H1 (cell line): ENCODE results near the gene KLHL15. TPM values are rescaled to one million over a fixed set of nuclear protein-coding genes. Genes with fewer than 3 reads are reported as not detected.

ENCODE experiments used
- CTCF ChIA-PET: fragments of 300-600 bp; sonication (Branson Sonifier 250); formaldehyde crosslinking; loops from one replicate; lab custom pipeline; 2021; ENCODE audit not compliant: partially characterized antibody; lab: Charles Lee
- POLR2A ChIA-PET: fragments of 300-600 bp; sonication (Branson Sonifier 250); formaldehyde crosslinking; loops from one replicate; lab custom pipeline; 2021; ENCODE audit warnings: inconsistent platforms; ENCODE audit not compliant: partially characterized antibody; lab: Charles Lee
- DNase-seq, 2 experiments: peaks; one replicate each; pipeline versions ENCODE4 v3.0.0 to v3.0.0-alpha.2; 2010 to 2022; ENCODE audit warnings: low spot score in 2 of 2, low read depth in 1 of 2, mixed read lengths in 1 of 2
- FAIRE-seq: peaks from 2 replicates; lab custom pipeline; 2011; peaks lifted over from hg19 to GRCh38; lab: Jason Lieb, UNC
- H2AFZ ChIP-seq: 2 replicates; pipeline ENCODE4 v1.8.1; 2012; ENCODE audit warnings: low read length, inconsistent platforms
- H2AK5ac ChIP-seq: 2 replicates; pipeline ENCODE4 v1.6.1; 2013; ENCODE audit warnings: low read depth, low read length
- H2BK120ac ChIP-seq: replicated peaks from 2 replicates; pipeline ENCODE3; 2013; ENCODE audit warnings: low read depth, low read length, inconsistent platforms
- H2BK12ac ChIP-seq: 2 replicates; pipeline ENCODE4 v1.6.1; 2013; ENCODE audit warnings: low read depth, low read length
- H2BK15ac ChIP-seq: 2 replicates; pipeline ENCODE4 v1.6.1; 2013; ENCODE audit warnings: low read length
- H2BK20ac ChIP-seq: 2 replicates; pipeline ENCODE4 v1.6.1; 2013; ENCODE audit warnings: low read length
- H2BK5ac ChIP-seq: 2 replicates; pipeline ENCODE4 v1.6.1; 2013; ENCODE audit warnings: low read depth, low read length
- H3K14ac ChIP-seq: 2 replicates; pipeline ENCODE4 v1.6.1; 2013; ENCODE audit warnings: inconsistent platforms; ENCODE audit not compliant: insufficient read length
- H3K18ac ChIP-seq: 2 replicates; pipeline ENCODE4 v1.6.1; 2013; ENCODE audit warnings: low read length; ENCODE audit errors: extremely low read depth
- H3K23ac ChIP-seq: 2 replicates; pipeline ENCODE4 v1.6.1; 2013; ENCODE audit warnings: inconsistent platforms; ENCODE audit not compliant: insufficient read length
- H3K23me2 ChIP-seq: 2 replicates; pipeline ENCODE4 v1.6.1; 2013; ENCODE audit warnings: low read depth, low read length
- H3K27ac ChIP-seq: 2 replicates; pipeline ENCODE4 v1.6.1; 2011; ENCODE audit warnings: low read depth, low read length, inconsistent platforms
- H3K27me3 ChIP-seq, 4 experiments: replicated peaks in 1 of 4; 1 replicate in 1 of 4; 2 replicates in 3 of 4; pipeline versions ENCODE4 v1.6.1 to v1.8.1; 2011 to 2013; ENCODE audit warnings: low read length in 3 of 4, mild to moderate bottlenecking in 3 of 4, inconsistent platforms in 2 of 4, mixed read lengths in 2 of 4, moderate library complexity in 1 of 4; ENCODE audit not compliant: control insufficient read depth in 3 of 4, insufficient read depth in 3 of 4; ENCODE audit errors: extremely low read depth in 1 of 4
- H3K36me3 ChIP-seq, 4 experiments: 2 replicates each; pipeline versions ENCODE4 v1.6.1 to v1.8.1; 2011 to 2013; ENCODE audit warnings: mild to moderate bottlenecking in 4 of 4, low read length in 3 of 4, moderate library complexity in 2 of 4, control low read depth in 1 of 4, inconsistent platforms in 1 of 4; ENCODE audit not compliant: insufficient read depth in 4 of 4, control insufficient read depth in 2 of 4
- H3K4ac ChIP-seq: replicated peaks from 2 replicates; pipeline ENCODE3; 2013; ENCODE audit warnings: low read length, low read depth, mixed read lengths, inconsistent platforms; ENCODE audit not compliant: insufficient read length
- H3K4me1 ChIP-seq, 4 experiments: replicated peaks in 1 of 4; 1 replicate in 1 of 4; 2 replicates in 3 of 4; pipeline versions ENCODE4 v1.6.1 to v1.8.1; 2011 to 2013; ENCODE audit warnings: low read length in 3 of 4, inconsistent platforms in 2 of 4, mixed read lengths in 1 of 4; ENCODE audit not compliant: insufficient read depth in 4 of 4, control insufficient read depth in 3 of 4
- H3K4me2 ChIP-seq, 2 experiments: 2 replicates each; pipeline versions ENCODE4 v1.6.1 to v1.8.1; 2011 to 2013; ENCODE audit warnings: low read depth in 2 of 2, low read length in 2 of 2, control low read depth in 1 of 2, inconsistent platforms in 1 of 2, mild to moderate bottlenecking in 1 of 2; ENCODE audit not compliant: insufficient read depth in 1 of 2
- H3K4me3 ChIP-seq, 4 experiments: fragments of 200-600, 300-600 bp in 1 of 4; sonication (generic), shearing (Covaris generic), sonication (Bioruptor Twin) in 1 of 4; 2 replicates each; pipeline versions ENCODE4 v1.5.1 to v1.8.1; 2011 to 2016; ENCODE audit warnings: low read length in 4 of 4, low read depth in 3 of 4, control low read depth in 2 of 4, inconsistent platforms in 2 of 4, mild to moderate bottlenecking in 2 of 4, mixed read lengths in 1 of 4, moderate library complexity in 1 of 4; ENCODE audit not compliant: insufficient read depth in 2 of 4; ENCODE audit errors: extremely low read depth in 1 of 4
- H3K56ac ChIP-seq: replicated peaks from 2 replicates; pipeline ENCODE3; 2013; ENCODE audit warnings: low read depth, mild to moderate bottlenecking, mixed read lengths, low read length, inconsistent platforms; ENCODE audit not compliant: insufficient read length
- H3K79me1 ChIP-seq: 2 replicates; pipeline ENCODE4 v1.6.1; 2013; ENCODE audit warnings: low read depth, low read length, control low read depth
- H3K79me2 ChIP-seq, 2 experiments: 2 replicates each; pipeline versions ENCODE4 v1.6.1 to v1.8.1; 2012 to 2013; ENCODE audit warnings: low read length in 2 of 2, mild to moderate bottlenecking in 2 of 2, inconsistent platforms in 1 of 2; ENCODE audit not compliant: insufficient read depth in 2 of 2, control insufficient read depth in 1 of 2
- H3K9ac ChIP-seq, 4 experiments: replicated peaks in 1 of 4; 1 replicate in 1 of 4; 2 replicates in 3 of 4; pipeline versions ENCODE4 v1.6.1 to v1.8.1; 2011 to 2013; ENCODE audit warnings: low read depth in 3 of 4, low read length in 3 of 4, control low read depth in 2 of 4, mild to moderate bottlenecking in 2 of 4, moderate library complexity in 2 of 4, inconsistent platforms in 1 of 4; ENCODE audit errors: extremely low read depth in 1 of 4
- H3K9me3 ChIP-seq, 2 experiments: 2 replicates each; pipeline versions ENCODE4 v1.6.1 to v1.8.1; 2012 to 2013; ENCODE audit warnings: mild to moderate bottlenecking in 2 of 2, moderate library complexity in 2 of 2, control low read depth in 1 of 2, inconsistent platforms in 1 of 2, low read depth in 1 of 2, low read length in 1 of 2, mixed read lengths in 1 of 2; ENCODE audit not compliant: insufficient read depth in 2 of 2
- H4K20me1 ChIP-seq, 2 experiments: replicated peaks in 1 of 2; 2 replicates each; pipeline versions ENCODE3 to v1.8.1; 2011 to 2013; ENCODE audit warnings: inconsistent platforms in 2 of 2, low read length in 2 of 2, mild to moderate bottlenecking in 1 of 2; ENCODE audit not compliant: insufficient read depth in 2 of 2, control insufficient read depth in 1 of 2
- H4K5ac ChIP-seq: 2 replicates; pipeline ENCODE4 v1.6.1; 2013; ENCODE audit warnings: low read length, low read depth, mixed read lengths, inconsistent platforms; ENCODE audit not compliant: insufficient read length
- H4K8ac ChIP-seq: 2 replicates; pipeline ENCODE4 v1.8.0; 2013; ENCODE audit warnings: mild to moderate bottlenecking, moderate library complexity, low read length, inconsistent platforms; ENCODE audit not compliant: insufficient read depth; ENCODE audit errors: extremely low read depth
- H4K91ac ChIP-seq: replicated peaks from 2 replicates; pipeline ENCODE3; 2013; ENCODE audit warnings: low read length, mixed read lengths, inconsistent platforms; ENCODE audit not compliant: insufficient read length
- CREB1 ChIP-seq: IDR thresholded peaks from 2 replicates; pipeline ENCODE4 v1.6.1; 2012; ENCODE audit warnings: inconsistent platforms
- CTBP2 ChIP-seq: IDR thresholded peaks from 2 replicates; pipeline ENCODE4 v1.7.0; 2011; ENCODE audit warnings: borderline replicate concordance, mild to moderate bottlenecking, moderate library complexity, mixed read lengths, low read length; ENCODE audit not compliant: insufficient read depth, insufficient read length
- HDAC2 ChIP-seq, 2 experiments: fragments of 300-600 bp in 1 of 2; sonication (generic) in 1 of 2; IDR thresholded peaks; 2 replicates each; pipeline ENCODE4 v1.6.1; 2011 to 2012; ENCODE audit warnings: low read depth in 2 of 2, low read length in 2 of 2, mild to moderate bottlenecking in 2 of 2, moderate library complexity in 2 of 2, borderline replicate concordance in 1 of 2, inconsistent platforms in 1 of 2
- POU5F1 ChIP-seq: IDR thresholded peaks from 2 replicates; pipeline ENCODE4 v1.6.1; 2011; ENCODE audit warnings: low read depth, mild to moderate bottlenecking, low read length, moderate library complexity
- WGBS, 2 experiments: shearing (Covaris generic) in 1 of 2; methylation state at CpG; one replicate each; pipeline versions ENCODE4 v1.1.6 to v1.1.7; 2013 to 2015; ENCODE audit warnings: low lambda C conversion rate in 2 of 2, mixed read lengths in 2 of 2, inconsistent platforms in 1 of 2, low coverage in 1 of 2, missing lambda C conversion rate in 1 of 2; ENCODE audit not compliant: insufficient replicate concordance in 2 of 2, insufficient coverage in 1 of 2, insufficient read length in 1 of 2; ENCODE audit errors: extremely low coverage in 1 of 2, missing lambda C conversion rate in 1 of 2; 5-methylcytosine and 5-hydroxymethylcytosine counted together
- polyA plus RNA-seq, 7 experiments: library from polyadenylated mRNA; depleted of rRNA in 3 of 7; stranded (reverse) in 5 of 7; unstranded in 2 of 7; fragments of >200 nt in 5 of 7; fragments of 200-250 nt in 2 of 7; gene quantifications; 1 replicate in 5 of 7; 2 replicates in 1 of 7; 4 replicates in 1 of 7; pipeline versions ENCODE4 v1.2.1 to v1.2.3, GENCODE V29; 2011 to 2013; ENCODE audit warnings: missing spikeins in 2 of 7, mixed read lengths in 2 of 7
- total RNA-seq: library from RNA; stranded (reverse); fragmentation: NEBNext Ultra II Directional; extraction: Animal tissue kit (Norgen Biotek cat#: 25700); gene quantifications from 2 replicates; pipeline ENCODE4 v1.2.1, GENCODE V29; 2021
- TF ChIP-seq, protein P1 (sequence below): IDR thresholded peaks from 2 replicates; pipeline ENCODE4 v1.6.1; 2012; ENCODE audit warnings: low read length, inconsistent platforms

The KLHL15 gene
- total and polyA plus RNA-seq, 2 of the 8 experiments (the other 6 are each of a cell fraction or from before 2014, with no cell fraction given): 3.7 to 8.9 TPM

GRCh38 chrX:24069877-24070276 is 42.9 kb upstream of the KLHL15 start:
- H4K91ac ChIP-seq: no peak overlapping the region
- no peak overlapping the region for H4K8ac ChIP-seq
- H4K20me1 ChIP-seq: no peaks in the 10 kb centered on the region
- no peaks in the 10 kb centered on the region for H3K9me3 ChIP-seq
- H3K79me1 ChIP-seq: no peaks in the 10 kb centered on the region
- H2BK20ac ChIP-seq: no peak overlapping the region
- H3K4me1 ChIP-seq: no peaks in the 10 kb centered on the region
- no peak overlapping the region for H4K5ac ChIP-seq
- H2BK5ac ChIP-seq: no peak overlapping the region
- 71% methylated on average over 2 of the region's 9 CpGs; no CpG with 5 or more reads in 1 of the 2 experiments for WGBS, 2 experiments
- no peaks in the 10 kb centered on the region for H3K23me2 ChIP-seq
- no peak overlapping the region for H3K4ac ChIP-seq
- DNase-seq: no peak
- no peak overlapping the region for H3K4me3 ChIP-seq
- peaks cover 3 to 80% (median 36%) of the 10 kb centered on the region in 4 experiments; a peak in 6 of 8 replicates for H3K36me3 ChIP-seq
- H3K23ac ChIP-seq: no peak overlapping the region
- no peak overlapping the region for H3K27ac ChIP-seq
- no peak overlapping the region for H3K9ac ChIP-seq
- H3K14ac ChIP-seq: no peak overlapping the region
- no peak overlapping the region for H2AFZ ChIP-seq
- H3K56ac ChIP-seq: no peak overlapping the region
- no peak overlapping the region for H3K4me2 ChIP-seq
- no peak overlapping the region for H3K18ac ChIP-seq
- ChIA-PET CTCF (interaction anchor here (1.3 to 2.0 kb wide), 3 partner anchors 10 to 15 kb away, joined by 3 to 7 read pairs (median 3); partner anchors contain the start of gene EIF2S3), POLR2A (interaction anchor here (0.6 to 14.3 kb wide), 2 partner anchors 12 to 342 kb away, joined by 5 to 160 read pairs; partner anchors contain the start of gene EIF2S3)
- H2BK15ac ChIP-seq: no peak overlapping the region
- H2BK120ac ChIP-seq: no peak overlapping the region
- H2AK5ac ChIP-seq: no peak overlapping the region
- TF ChIP-seq CTBP2 (no peak), POU5F1 (no peak), HDAC2 (IDR thresholded peaks at IDR 0.05; ENCODE audit: borderline replicate concordance in 1 of 2, low read depth in 2 of 2, low read length in 2 of 2) (no peak), CREB1 (no peak)
- TF ChIP-seq, protein P1, sequence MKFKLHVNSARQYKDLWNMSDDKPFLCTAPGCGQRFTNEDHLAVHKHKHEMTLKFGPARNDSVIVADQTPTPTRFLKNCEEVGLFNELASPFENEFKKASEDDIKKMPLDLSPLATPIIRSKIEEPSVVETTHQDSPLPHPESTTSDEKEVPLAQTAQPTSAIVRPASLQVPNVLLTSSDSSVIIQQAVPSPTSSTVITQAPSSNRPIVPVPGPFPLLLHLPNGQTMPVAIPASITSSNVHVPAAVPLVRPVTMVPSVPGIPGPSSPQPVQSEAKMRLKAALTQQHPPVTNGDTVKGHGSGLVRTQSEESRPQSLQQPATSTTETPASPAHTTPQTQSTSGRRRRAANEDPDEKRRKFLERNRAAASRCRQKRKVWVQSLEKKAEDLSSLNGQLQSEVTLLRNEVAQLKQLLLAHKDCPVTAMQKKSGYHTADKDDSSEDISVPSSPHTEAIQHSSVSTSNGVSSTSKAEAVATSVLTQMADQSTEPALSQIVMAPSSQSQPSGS: no peak
- TF ChIP-seq, all 59 proteins: peak for 0
- Histone ChIP-seq H3K27me3 (no peaks in the 10 kb centered on the region), H2BK12ac (no peak overlapping the region), H3K79me2 (no peaks in the 10 kb centered on the region)
- no peak for FAIRE-seq
